ENCODE data around the gene DNAAF3. TPM values are rescaled to one million over a fixed set of nuclear protein-coding genes. Genes with fewer than 3 reads are reported as not detected.

DNAAF3 gene
- total and polyA plus RNA-seq, 2 donors from 2014 or later, result 5.1 to 11.4 TPM

DNA sequence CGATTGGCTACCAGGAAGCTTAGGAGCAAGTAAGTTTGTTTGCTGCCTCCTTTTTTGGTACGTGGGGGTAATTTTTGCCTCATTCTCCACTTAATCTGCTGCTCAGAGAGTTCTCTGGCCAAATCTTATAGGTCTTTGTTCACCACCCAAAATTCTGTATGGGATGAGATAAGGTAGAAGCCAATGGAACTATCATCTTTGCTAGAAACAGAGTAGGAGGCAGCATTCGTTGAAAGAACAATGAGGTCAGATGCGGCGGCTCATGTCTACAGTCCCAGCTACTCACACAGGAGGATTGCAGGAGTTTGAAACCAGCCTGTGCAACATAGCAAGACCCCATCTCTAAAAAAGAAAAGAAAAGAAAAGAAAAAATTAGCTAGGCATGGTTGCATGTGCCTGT, 5.0 kb upstream of the DNAAF3 start:
- Histone ChIP-seq H3K4me3 (ENCODE audit: low read length in 3 of 3) (no peak overlapping the region), H3K27ac (ENCODE audit: low read depth in 2 of 2, low read length in 2 of 2) (no peak overlapping the region), H3K36me3 (ENCODE audit: control insufficient read depth in 2 of 3, insufficient read depth in 3 of 3, low read length in 3 of 3) (no peaks in the 10 kb centered on the region), H3K4me1 (ENCODE audit: control insufficient read depth in 2 of 3, insufficient read depth in 2 of 3, low read depth in 1 of 3, low read length in 3 of 3) (no peaks in the 10 kb centered on the region), H3K9ac (ENCODE audit: low read length in 3 of 3) (no peak overlapping the region), H3K9me3 (ENCODE audit: control insufficient read depth in 2 of 3, insufficient read depth in 1 of 3, low read length in 3 of 3) (no peaks in the 10 kb centered on the region), H3K27me3 (ENCODE audit: control insufficient read depth, insufficient read depth, low read length) (peaks cover 17% of the 10 kb centered on the region)
- no peak for FAIRE-seq
- no peak for DNase-seq
- TF ChIP-seq, protein P1, sequence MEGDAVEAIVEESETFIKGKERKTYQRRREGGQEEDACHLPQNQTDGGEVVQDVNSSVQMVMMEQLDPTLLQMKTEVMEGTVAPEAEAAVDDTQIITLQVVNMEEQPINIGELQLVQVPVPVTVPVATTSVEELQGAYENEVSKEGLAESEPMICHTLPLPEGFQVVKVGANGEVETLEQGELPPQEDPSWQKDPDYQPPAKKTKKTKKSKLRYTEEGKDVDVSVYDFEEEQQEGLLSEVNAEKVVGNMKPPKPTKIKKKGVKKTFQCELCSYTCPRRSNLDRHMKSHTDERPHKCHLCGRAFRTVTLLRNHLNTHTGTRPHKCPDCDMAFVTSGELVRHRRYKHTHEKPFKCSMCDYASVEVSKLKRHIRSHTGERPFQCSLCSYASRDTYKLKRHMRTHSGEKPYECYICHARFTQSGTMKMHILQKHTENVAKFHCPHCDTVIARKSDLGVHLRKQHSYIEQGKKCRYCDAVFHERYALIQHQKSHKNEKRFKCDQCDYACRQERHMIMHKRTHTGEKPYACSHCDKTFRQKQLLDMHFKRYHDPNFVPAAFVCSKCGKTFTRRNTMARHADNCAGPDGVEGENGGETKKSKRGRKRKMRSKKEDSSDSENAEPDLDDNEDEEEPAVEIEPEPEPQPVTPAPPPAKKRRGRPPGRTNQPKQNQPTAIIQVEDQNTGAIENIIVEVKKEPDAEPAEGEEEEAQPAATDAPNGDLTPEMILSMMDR (IDR thresholded peaks at IDR 0.05; ENCODE audit: borderline replicate concordance, extremely low read depth, insufficient read depth), result no peak
- intact Hi-C loops (cut with DNase I), result no loop called here

DNA sequence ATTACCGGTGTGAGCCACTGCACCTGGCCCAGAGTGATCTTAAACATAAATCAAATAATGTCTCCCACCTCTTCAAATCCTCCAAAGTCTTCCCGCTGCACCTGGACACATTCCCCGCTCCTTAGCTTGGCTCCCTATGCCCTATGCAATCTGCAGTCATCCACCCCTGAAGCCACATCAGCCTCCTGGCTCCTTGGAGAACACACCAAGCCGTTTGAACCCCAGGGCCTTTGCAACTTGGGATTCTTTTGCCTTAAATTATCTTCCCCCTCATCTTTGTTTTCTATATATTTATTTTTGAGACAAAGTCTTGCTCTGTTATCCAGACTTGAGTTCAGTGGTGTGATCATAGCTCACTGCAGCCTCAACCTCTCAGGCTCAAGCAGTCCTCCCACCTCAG, 2.7 kb upstream of the DNAAF3 start:
- DNase-seq, result no peak
- FAIRE-seq, result no peak
- intact Hi-C loops (cut with DNase I), result no loop called here

DNA sequence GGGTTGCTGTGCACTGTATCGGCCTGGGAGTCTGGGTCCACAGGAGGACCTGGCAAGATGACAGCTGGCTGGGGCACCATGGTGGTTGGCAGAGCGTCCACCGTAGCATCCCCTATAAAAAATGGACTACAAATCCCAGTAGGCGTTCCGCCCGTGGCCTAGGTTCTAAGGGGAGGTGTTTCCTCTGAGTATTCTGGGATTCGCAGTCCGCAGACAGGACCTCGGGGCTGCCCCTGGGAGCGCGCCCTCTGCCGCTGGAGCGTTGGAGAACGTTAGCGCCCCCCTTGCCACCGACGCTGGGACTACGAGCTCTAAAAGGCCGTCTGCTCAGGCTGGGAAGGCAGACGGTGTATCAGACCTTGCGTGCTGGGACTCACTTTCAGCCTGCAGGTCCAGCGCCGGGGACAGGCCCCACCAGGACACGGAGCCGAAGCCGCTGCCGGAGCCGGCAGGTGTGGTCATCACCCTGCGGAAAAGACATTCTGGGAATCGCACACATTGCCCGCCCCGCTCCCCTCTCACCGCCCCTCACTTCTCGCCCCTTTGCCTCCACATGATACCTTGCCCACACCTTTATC, 372 bp downstream of the DNAAF3 start:
- Histone ChIP-seq H3K9ac (ENCODE audit: low read length in 3 of 3) (peak overlapping the region in 1 of 3 donors; percentile 12), H3K27me3 (ENCODE audit: control insufficient read depth, insufficient read depth, low read length) (peaks cover 9% of the 10 kb centered on the region), H3K9me3 (ENCODE audit: control insufficient read depth in 2 of 3, insufficient read depth in 1 of 3, low read length in 3 of 3) (no peaks in the 10 kb centered on the region), H3K27ac (ENCODE audit: low read depth in 2 of 2, low read length in 2 of 2) (no peak overlapping the region), H3K36me3 (ENCODE audit: control insufficient read depth in 2 of 3, insufficient read depth in 3 of 3, low read length in 3 of 3) (no peaks in the 10 kb centered on the region), H3K4me1 (ENCODE audit: control insufficient read depth in 2 of 3, insufficient read depth in 2 of 3, low read depth in 1 of 3, low read length in 3 of 3) (no peaks in the 10 kb centered on the region), H3K4me3 (ENCODE audit: low read length in 3 of 3) (peak overlapping the region; percentile 51 to 64 (median 53))
- FAIRE-seq, result no peak
- peak; percentile 80 to 88 (median 84) for DNase-seq
- intact Hi-C loops (cut with DNase I), result no loop called here
- TF ChIP-seq, protein P1 (IDR thresholded peaks at IDR 0.05; ENCODE audit: borderline replicate concordance, extremely low read depth, insufficient read depth), result peak; percentile 26

More for the DNA sequence above, 2.7 kb upstream of the DNAAF3 start:
- no peak overlapping the region for H3K4me3 ChIP-seq (ENCODE audit: low read length in 3 of 3)
- no peak overlapping the region for H3K9ac ChIP-seq (ENCODE audit: low read length in 3 of 3)
- H3K36me3 ChIP-seq (ENCODE audit: control insufficient read depth in 2 of 3, insufficient read depth in 3 of 3, low read length in 3 of 3), result no peaks in the 10 kb centered on the region
- no peak overlapping the region for H3K27ac ChIP-seq (ENCODE audit: low read depth in 2 of 2, low read length in 2 of 2)
- no peaks in the 10 kb centered on the region for H3K9me3 ChIP-seq (ENCODE audit: control insufficient read depth in 2 of 3, insufficient read depth in 1 of 3, low read length in 3 of 3)
- no peaks in the 10 kb centered on the region for H3K4me1 ChIP-seq (ENCODE audit: control insufficient read depth in 2 of 3, insufficient read depth in 2 of 3, low read depth in 1 of 3, low read length in 3 of 3)
- H3K27me3 ChIP-seq (ENCODE audit: control insufficient read depth, insufficient read depth, low read length), result peaks cover 13% of the 10 kb centered on the region
- TF ChIP-seq, protein P1 (IDR thresholded peaks at IDR 0.05; ENCODE audit: borderline replicate concordance, extremely low read depth, insufficient read depth), result no peak
